Liver (tissue), 3 donors: Measurements from ENCODE around the gene TCTN1.

Experiments
- GABPA ChIP-seq, 2 donors: IDR thresholded peaks in 1 of 2; conservative IDR thresholded peaks in 1 of 2; 2 replicates each; pipeline ENCODE4 v1.6.1; 2016; ENCODE audit warnings: antibody characterized with exemption in 2 of 2, mild to moderate bottlenecking in 1 of 2, moderate library complexity in 1 of 2
- JUND ChIP-seq, 2 donors: IDR thresholded peaks; 2 replicates each; pipeline ENCODE4 v1.6.1; 2016; ENCODE audit warnings: antibody characterized with exemption in 2 of 2
- RAD21 ChIP-seq, 2 donors: IDR thresholded peaks; 2 replicates each; pipeline ENCODE4 v1.6.1; 2016; ENCODE audit warnings: antibody characterized with exemption in 2 of 2, mild to moderate bottlenecking in 2 of 2
- SP1 ChIP-seq: IDR thresholded peaks from 2 replicates; pipeline ENCODE4 v1.6.1; 2018; ENCODE audit warnings: antibody characterized with exemption, mild to moderate bottlenecking
- TAF1 ChIP-seq: conservative IDR thresholded peaks from 2 replicates; pipeline ENCODE4 v1.6.1; 2016; ENCODE audit warnings: antibody characterized with exemption, mild to moderate bottlenecking
- TF ChIP-seq, protein P1 (sequence below): fragments of 150-350 bp; IDR thresholded peaks from 2 replicates; pipeline ENCODE4 v1.5.1; 2017; ENCODE audit warnings: improper control_type of control experiment, low read depth, low read length; ENCODE audit not compliant: missing input control
- TF ChIP-seq, protein P2 (sequence below): IDR thresholded peaks from 2 replicates; pipeline ENCODE4 v1.6.1; 2016; ENCODE audit warnings: antibody characterized with exemption
- TF ChIP-seq, protein P3 (sequence below): IDR thresholded peaks from 2 replicates; pipeline ENCODE4 v1.6.1; 2016; ENCODE audit warnings: antibody characterized with exemption, mild to moderate bottlenecking
- TF ChIP-seq, protein P4 (sequence below): IDR thresholded peaks from 2 replicates; pipeline ENCODE4 v1.6.1; 2016; ENCODE audit warnings: antibody characterized with exemption
- donor health status: healthy.
- donor health status: healthy.

DNA sequence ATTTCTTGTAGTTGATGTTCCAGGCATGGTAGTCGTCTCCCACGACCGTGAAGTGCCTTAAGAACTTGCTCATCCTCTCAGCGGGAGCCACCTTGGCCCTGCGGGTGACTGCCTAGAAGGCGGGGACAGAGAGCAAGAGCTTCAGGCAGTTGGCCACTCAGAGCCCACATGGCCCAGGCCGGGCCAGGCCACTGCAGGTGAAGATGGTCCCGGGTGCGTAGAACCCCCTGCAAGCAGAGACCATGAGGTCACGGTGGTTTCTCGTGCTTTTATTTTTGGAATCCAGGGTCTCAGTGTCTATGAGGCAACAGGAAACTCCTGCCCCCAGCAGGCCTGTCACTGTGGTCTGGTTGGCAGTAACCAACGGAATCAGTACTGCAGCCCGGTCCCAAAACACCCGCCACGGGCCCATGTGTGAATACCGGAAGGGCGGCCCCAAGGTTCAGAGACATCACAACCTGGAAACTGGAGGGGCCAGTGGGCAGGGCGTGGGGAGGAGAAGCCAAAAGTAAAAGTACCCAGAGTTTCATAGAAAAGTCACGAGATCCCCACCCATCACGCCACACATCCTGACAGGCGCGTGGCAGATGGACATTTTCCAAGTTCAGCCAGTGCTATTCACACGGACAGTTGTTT lies 47.5 kb downstream of the TCTN1 start:
- TF ChIP-seq TAF1 (no peak), RAD21 (IDR thresholded peaks at IDR 0.05) (no peak), JUND (IDR thresholded peaks at IDR 0.05) (no peak), GABPA (IDR thresholded peaks at IDR 0.05 in 1 of 2, conservative IDR thresholded peaks at IDR 0.05 in 1 of 2) (no peak), SP1 (no peak)
- TF ChIP-seq, protein P1, sequence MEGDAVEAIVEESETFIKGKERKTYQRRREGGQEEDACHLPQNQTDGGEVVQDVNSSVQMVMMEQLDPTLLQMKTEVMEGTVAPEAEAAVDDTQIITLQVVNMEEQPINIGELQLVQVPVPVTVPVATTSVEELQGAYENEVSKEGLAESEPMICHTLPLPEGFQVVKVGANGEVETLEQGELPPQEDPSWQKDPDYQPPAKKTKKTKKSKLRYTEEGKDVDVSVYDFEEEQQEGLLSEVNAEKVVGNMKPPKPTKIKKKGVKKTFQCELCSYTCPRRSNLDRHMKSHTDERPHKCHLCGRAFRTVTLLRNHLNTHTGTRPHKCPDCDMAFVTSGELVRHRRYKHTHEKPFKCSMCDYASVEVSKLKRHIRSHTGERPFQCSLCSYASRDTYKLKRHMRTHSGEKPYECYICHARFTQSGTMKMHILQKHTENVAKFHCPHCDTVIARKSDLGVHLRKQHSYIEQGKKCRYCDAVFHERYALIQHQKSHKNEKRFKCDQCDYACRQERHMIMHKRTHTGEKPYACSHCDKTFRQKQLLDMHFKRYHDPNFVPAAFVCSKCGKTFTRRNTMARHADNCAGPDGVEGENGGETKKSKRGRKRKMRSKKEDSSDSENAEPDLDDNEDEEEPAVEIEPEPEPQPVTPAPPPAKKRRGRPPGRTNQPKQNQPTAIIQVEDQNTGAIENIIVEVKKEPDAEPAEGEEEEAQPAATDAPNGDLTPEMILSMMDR, result no peak
- TF ChIP-seq, protein P2, sequence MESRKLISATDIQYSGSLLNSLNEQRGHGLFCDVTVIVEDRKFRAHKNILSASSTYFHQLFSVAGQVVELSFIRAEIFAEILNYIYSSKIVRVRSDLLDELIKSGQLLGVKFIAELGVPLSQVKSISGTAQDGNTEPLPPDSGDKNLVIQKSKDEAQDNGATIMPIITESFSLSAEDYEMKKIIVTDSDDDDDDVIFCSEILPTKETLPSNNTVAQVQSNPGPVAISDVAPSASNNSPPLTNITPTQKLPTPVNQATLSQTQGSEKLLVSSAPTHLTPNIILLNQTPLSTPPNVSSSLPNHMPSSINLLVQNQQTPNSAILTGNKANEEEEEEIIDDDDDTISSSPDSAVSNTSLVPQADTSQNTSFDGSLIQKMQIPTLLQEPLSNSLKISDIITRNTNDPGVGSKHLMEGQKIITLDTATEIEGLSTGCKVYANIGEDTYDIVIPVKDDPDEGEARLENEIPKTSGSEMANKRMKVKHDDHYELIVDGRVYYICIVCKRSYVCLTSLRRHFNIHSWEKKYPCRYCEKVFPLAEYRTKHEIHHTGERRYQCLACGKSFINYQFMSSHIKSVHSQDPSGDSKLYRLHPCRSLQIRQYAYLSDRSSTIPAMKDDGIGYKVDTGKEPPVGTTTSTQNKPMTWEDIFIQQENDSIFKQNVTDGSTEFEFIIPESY, result no peak
- TF ChIP-seq, protein P3, sequence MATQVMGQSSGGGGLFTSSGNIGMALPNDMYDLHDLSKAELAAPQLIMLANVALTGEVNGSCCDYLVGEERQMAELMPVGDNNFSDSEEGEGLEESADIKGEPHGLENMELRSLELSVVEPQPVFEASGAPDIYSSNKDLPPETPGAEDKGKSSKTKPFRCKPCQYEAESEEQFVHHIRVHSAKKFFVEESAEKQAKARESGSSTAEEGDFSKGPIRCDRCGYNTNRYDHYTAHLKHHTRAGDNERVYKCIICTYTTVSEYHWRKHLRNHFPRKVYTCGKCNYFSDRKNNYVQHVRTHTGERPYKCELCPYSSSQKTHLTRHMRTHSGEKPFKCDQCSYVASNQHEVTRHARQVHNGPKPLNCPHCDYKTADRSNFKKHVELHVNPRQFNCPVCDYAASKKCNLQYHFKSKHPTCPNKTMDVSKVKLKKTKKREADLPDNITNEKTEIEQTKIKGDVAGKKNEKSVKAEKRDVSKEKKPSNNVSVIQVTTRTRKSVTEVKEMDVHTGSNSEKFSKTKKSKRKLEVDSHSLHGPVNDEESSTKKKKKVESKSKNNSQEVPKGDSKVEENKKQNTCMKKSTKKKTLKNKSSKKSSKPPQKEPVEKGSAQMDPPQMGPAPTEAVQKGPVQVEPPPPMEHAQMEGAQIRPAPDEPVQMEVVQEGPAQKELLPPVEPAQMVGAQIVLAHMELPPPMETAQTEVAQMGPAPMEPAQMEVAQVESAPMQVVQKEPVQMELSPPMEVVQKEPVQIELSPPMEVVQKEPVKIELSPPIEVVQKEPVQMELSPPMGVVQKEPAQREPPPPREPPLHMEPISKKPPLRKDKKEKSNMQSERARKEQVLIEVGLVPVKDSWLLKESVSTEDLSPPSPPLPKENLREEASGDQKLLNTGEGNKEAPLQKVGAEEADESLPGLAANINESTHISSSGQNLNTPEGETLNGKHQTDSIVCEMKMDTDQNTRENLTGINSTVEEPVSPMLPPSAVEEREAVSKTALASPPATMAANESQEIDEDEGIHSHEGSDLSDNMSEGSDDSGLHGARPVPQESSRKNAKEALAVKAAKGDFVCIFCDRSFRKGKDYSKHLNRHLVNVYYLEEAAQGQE, result no peak
- TF ChIP-seq, protein P4, sequence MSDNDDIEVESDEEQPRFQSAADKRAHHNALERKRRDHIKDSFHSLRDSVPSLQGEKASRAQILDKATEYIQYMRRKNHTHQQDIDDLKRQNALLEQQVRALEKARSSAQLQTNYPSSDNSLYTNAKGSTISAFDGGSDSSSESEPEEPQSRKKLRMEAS, result no peak
